Stimulated activated memory B cell treated with anti-CD40 and anti-IgM and Interleukin-4, amounts not matched to agents 10 μg/mL and 1 μg/mL and 100 μg/mL, for 72 hours (primary cell): ENCODE results near the gene PDLIM4.

ENCODE experiments used
- ATAC-seq: fragments of 150-1000 bp; cut with Tn5 transposase; 2 replicates; pipeline ENCODE4 v1.10.0; 2021
- H3K27ac Mint-ChIP-seq: one replicate; pipeline ENCODE4 v1.8.0; 2022; ENCODE audit warnings: mild to moderate bottlenecking, mixed read lengths
- H3K27me3 Mint-ChIP-seq: one replicate; pipeline ENCODE4 v1.8.0; 2022; ENCODE audit warnings: mixed read lengths
- H3K36me3 Mint-ChIP-seq: one replicate; pipeline ENCODE4 v1.8.0; 2022; ENCODE audit warnings: mixed read lengths
- H3K4me1 Mint-ChIP-seq: one replicate; pipeline ENCODE4 v1.8.0; 2022; ENCODE audit warnings: mixed read lengths
- H3K4me3 Mint-ChIP-seq: one replicate; pipeline ENCODE4 v1.8.0; 2022; ENCODE audit warnings: mild to moderate bottlenecking, moderate library complexity, mixed read lengths
- H3K9me3 Mint-ChIP-seq: one replicate; pipeline ENCODE4 v1.8.0; 2022; ENCODE audit warnings: mixed read lengths

PDLIM4 gene

DNA sequence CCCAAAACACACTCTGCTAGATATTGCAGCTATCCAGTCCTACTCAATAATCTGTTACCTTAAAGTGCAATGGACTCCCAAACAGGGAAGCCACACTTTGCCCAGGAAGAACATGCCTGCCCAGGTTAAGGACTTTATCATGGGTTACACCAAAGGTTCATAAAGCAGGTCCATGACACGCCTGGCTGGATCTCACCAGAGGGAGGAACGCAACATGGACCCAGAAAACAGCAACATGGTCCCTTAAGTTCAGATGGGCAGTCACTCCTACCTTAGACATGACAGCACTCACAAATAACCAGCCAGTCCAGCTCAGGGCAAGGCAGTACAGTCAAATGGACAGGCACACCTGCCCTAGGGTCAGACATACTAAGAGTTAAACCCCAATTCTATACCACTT, 33.6 kb upstream of the PDLIM4 start:
- Mint-ChIP-seq H3K36me3 (no peaks in the 10 kb centered on the region), H3K4me3 (no peak overlapping the region), H3K27me3 (peaks cover 20% of the 10 kb centered on the region), H3K9me3 (no peaks in the 10 kb centered on the region), H3K4me1 (peaks cover 21% of the 10 kb centered on the region), H3K27ac (no peak overlapping the region)
- no peak for ATAC-seq

DNA sequence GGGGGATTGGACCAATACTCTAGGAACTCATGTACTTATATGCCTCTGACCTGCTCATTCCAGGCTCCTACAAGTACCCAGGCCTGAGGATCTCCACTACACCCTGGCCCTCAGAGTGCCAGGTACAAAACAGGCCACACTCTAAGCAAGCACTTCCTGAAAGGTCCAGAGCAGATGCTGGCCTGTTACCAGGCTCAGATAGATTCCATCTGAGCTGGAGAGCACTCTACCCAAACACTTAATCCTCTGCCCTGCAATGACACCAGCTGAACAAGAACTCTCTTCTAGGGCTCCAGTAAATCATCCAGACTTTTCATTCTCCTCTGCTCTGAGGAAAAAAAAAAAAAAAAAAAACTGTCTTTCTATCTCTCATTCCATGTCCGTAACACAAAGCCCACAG, 32.8 kb upstream of the PDLIM4 start:
- H3K27ac Mint-ChIP-seq: no peak overlapping the region
- no peaks in the 10 kb centered on the region for H3K36me3 Mint-ChIP-seq
- no peak overlapping the region for H3K4me3 Mint-ChIP-seq
- H3K9me3 Mint-ChIP-seq: no peaks in the 10 kb centered on the region
- H3K4me1 Mint-ChIP-seq: peaks cover 30% of the 10 kb centered on the region
- H3K27me3 Mint-ChIP-seq: peaks cover 27% of the 10 kb centered on the region
- ATAC-seq: no peak

DNA sequence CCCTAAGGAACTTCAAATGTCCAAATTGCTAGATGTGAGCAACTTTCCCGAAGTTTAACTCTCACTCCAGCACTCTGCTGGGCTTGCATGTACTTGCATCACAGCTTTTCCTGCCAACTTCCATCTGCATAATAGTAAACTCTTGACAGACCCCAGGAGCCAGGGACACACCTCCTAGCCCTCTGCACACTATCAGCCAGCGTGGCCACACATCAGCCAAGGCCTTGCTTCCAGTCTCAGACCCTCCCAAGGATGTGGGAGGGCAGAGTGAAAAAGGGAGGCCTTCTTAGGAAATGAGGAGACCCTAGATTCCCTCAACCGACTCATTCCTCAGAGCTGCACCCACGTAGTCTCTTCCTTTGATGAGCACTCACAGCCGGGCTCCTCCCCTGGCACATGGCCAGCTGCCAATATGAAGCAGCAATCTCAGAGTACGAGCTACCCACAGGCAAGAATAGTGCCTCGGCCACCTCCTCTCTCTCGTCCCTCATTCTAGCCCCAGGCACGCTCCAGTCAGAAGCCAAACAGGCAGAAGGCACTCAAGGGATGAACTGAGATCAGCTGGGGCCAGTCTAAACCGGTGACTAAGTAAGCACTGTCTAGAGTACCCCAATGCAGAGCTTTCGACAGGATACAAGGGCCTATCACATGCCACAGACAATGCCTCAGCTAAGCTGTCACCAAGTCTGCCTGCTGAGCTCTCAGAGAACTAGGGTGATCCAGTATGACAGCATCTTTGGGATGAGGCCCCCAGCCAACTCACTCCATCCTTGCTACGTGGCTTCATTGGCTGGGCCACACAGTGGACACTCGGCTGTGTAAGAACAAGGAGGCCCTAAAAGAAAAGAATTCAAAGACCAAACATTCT, 32.1 kb upstream of the PDLIM4 start:
- H3K27me3 Mint-ChIP-seq: peaks cover 27% of the 10 kb centered on the region
- H3K4me1 Mint-ChIP-seq: peaks cover 35% of the 10 kb centered on the region
- no peak overlapping the region for H3K27ac Mint-ChIP-seq
- no peak for ATAC-seq
- H3K36me3 Mint-ChIP-seq: no peaks in the 10 kb centered on the region
- H3K4me3 Mint-ChIP-seq: no peak overlapping the region
- no peaks in the 10 kb centered on the region for H3K9me3 Mint-ChIP-seq

DNA sequence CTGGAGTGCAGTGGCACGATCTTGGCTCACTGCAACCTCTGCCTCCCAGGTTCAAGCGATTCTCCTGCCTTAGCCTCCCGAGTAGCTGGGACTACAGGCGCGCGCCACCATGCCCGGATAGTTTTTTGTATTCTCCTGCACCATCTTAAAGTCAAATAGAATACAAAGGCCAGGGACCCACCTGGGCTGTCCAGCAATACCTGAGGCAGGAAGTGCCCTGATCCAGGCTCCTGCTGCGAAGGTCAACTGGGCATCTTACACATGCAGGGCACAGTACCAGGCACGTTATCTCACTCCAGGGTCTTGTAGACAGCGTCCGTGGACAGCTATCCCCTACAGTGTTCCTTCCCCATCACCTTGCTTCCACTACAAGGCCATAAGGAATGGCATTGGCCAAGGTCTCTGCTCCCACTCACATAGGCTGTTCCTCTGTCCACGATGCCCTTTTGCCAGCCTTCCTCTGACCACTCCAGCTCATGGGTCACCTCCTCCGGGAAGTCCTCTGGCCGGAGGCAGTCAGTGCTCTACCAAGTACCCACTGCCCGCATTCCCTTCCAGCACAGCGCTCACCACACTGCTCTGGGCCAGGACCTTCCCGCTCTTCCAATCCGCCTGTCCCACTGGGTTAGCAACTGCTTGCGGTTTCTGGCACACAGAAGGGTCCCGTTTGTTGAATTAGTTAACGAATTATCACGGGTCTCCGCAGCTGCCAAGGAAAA, 30.8 kb upstream of the PDLIM4 start:
- Mint-ChIP-seq H3K27ac (no peak overlapping the region), H3K9me3 (no peaks in the 10 kb centered on the region), H3K36me3 (no peaks in the 10 kb centered on the region), H3K4me3 (peak overlapping the region; percentile 38), H3K27me3 (peaks cover 27% of the 10 kb centered on the region), H3K4me1 (peaks cover 41% of the 10 kb centered on the region)
- ATAC-seq: no peak

DNA sequence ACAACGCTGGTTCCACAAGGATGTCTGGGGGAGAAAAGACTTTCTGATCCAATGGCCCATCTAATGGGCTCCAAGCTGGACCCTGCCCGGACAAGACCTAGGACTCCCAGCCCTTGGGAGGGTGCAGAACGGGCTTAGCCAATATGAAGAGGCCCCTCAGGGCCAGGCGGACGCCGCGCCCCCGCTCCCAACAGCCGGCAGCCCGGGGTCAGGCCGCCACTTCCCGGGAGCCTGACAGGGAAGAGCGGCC, 30.3 kb upstream of the PDLIM4 start:
- no peak overlapping the region for H3K27ac Mint-ChIP-seq
- no peaks in the 10 kb centered on the region for H3K9me3 Mint-ChIP-seq
- no peaks in the 10 kb centered on the region for H3K36me3 Mint-ChIP-seq
- H3K27me3 Mint-ChIP-seq: peaks cover 27% of the 10 kb centered on the region
- ATAC-seq: no peak
- H3K4me1 Mint-ChIP-seq: peaks cover 39% of the 10 kb centered on the region
- peak overlapping the region; percentile 38 for H3K4me3 Mint-ChIP-seq

DNA sequence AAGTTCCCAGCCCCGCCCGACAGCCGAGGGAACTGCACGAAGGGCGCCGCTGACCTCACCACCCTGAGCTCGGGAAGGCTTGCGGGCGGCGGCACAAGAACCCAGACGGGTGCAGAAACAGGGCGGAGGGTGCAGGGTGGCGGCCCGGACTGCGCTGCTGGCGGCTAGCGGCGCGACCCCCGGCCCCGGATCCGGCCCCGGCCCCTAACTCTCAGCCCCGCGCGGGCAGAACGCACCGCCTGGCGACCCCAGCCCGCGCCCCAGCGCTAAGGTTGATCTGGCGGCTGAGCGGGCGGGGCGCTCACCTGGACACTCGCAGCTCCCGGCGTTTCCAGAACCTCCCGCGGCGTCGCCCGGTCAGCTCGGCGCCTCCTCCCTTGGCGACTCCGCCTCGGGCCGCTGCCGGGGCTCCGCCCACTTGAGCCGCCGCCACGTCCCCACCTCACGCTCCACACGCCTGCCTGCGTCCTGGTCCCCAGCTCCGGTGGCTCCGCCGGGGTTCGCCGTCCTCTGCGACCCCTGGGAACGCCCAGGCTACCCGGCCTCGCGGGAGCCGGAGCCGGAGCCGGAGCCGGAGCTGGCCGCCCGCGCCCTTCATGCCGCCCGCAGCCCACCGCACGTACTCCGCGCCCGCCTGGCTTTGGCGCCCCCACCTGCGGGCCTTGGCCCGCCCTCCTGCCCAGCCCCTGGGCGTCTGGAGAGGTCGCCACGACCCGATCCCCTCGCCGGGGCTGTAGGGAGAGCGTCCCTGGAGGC, 29.8 kb upstream of the PDLIM4 start, which contains the start of gene P4HA2:
Gene P4HA2 (minus strand): TSS at position 369 of the 756 bp plus-strand sequence. CDS start 9,227 bp downstream, outside the sequence.
- Mint-ChIP-seq H3K4me1 (peaks cover 34% of the 10 kb centered on the region), H3K9me3 (no peaks in the 10 kb centered on the region), H3K4me3 (peak within 1 kb of the TSS; percentile 63), H3K27me3 (peaks cover 27% of the 10 kb centered on the region), H3K36me3 (no peaks in the 10 kb centered on the region), H3K27ac (no peak within 1 kb of the TSS)
- ATAC-seq: peak; percentile 84

DNA sequence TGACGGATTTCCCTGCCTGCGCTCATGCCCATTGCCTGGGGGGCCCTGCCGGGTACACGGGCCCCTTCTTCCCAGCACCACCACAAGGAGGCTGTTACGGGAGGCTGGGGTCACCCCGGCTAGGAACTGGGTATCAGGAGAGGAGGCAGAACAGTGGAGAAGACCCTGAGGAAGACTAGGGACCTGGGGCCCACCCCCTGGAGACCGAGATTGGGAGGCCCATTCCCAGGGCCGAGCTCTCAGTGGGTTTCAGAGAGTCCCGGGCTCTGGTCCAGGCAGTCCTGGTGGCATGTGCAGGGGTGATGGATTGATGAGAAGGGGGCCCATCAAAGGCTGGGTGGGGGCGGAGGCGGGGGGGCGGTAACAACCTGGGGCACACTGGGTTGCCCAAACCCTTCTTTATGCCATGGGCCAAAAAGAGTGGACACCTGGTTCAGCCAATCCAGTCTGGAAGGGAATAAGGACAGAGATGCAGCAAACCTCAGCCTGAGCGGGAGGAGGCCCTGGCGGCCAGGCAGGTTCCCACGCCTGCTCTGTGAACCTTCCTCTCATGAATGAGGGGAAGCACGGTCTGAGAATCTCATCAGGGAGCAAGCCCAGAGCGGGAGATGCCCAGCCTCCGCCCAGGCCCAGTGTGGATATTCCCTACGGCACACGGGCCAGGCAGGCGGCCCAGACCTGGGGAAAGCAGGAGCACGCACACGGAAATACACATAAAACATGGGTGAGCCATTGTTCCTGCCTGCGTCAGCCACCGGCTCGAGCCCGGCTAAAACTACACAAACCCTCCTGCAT, 29.1 kb upstream of the PDLIM4 start:
- Mint-ChIP-seq H3K4me1 (peaks cover 26% of the 10 kb centered on the region), H3K4me3 (peak overlapping the region; percentile 63), H3K27ac (peak overlapping the region; percentile 4), H3K36me3 (no peaks in the 10 kb centered on the region), H3K27me3 (peaks cover 27% of the 10 kb centered on the region), H3K9me3 (no peaks in the 10 kb centered on the region)
- ATAC-seq: no peak

DNA sequence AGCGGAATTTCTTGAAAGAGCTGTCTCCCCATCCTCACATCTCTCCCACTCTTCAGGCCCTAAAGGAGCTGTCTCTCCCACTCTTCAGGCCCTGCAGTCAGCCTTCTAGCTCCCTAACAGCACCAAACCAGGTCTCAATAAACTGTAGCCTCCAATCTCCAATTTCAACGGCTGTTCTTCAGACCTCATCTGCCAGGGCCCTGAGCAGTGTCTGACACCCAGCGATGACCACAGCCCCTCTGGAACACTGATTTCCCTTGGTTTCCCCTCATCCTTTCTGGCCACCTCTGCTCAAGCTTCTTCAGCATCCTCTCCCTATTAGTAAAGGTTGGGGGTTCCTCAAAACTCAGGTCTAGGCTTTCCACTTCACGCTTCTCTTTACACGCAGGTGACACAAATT, 28.3 kb upstream of the PDLIM4 start:
- Mint-ChIP-seq H3K27me3 (peaks cover 27% of the 10 kb centered on the region), H3K36me3 (no peaks in the 10 kb centered on the region), H3K4me3 (peak overlapping the region; percentile 5), H3K27ac (peak overlapping the region; percentile 4), H3K9me3 (no peaks in the 10 kb centered on the region), H3K4me1 (peaks cover 22% of the 10 kb centered on the region)
- no peak for ATAC-seq

DNA sequence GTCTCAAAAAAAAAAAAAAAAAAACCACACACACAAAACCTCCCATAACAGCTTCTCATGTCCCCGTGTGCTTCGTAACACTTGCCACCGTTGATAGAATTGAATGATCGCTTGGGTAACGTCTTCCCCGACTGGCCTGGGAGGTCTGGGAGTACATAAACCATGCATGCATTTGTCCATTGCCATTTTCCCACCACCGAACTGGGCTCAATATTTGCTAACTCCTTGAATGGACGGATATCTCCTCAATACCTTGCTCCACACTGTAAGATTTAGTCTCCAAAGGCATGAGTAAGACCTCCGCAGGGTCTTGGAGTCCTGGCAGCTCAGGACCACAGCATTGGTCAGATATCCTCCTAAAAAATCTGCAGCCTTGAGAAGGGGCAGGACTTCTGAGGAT, 26.6 kb upstream of the PDLIM4 start:
- peak overlapping the region; percentile 45 for H3K27ac Mint-ChIP-seq
- peaks cover 22% of the 10 kb centered on the region for H3K4me1 Mint-ChIP-seq

DNA sequence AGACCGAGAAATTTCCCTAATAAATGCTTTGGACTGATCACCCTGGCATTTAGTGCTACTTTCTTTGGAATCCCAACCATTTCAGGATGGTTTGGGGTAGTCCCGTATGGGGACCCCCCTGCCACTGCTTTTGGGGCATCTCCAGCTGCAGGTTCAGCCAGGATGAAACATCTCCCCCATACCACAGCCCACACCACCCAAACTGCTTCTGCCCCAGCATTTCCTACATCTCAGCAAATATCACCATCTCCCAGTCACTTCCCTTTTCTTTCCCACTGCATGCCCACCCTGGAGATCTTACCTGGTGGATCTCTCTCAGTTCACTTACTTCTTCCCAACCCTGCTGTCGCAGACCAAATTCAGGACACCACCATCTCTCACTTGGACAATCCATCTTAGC, 25.0 kb upstream of the PDLIM4 start:
- Mint-ChIP-seq H3K36me3 (no peaks in the 10 kb centered on the region), H3K27me3 (peaks cover 9% of the 10 kb centered on the region), H3K4me3 (no peak overlapping the region), H3K4me1 (peaks cover 22% of the 10 kb centered on the region), H3K27ac (no peak overlapping the region), H3K9me3 (no peaks in the 10 kb centered on the region)
- ATAC-seq: no peak

More for the DNA sequence above, 26.6 kb upstream of the PDLIM4 start:
- no peaks in the 10 kb centered on the region for H3K36me3 Mint-ChIP-seq
- H3K27me3 Mint-ChIP-seq: peaks cover 18% of the 10 kb centered on the region
- no peak overlapping the region for H3K4me3 Mint-ChIP-seq
- ATAC-seq: no peak
- H3K9me3 Mint-ChIP-seq: no peaks in the 10 kb centered on the region

DNA sequence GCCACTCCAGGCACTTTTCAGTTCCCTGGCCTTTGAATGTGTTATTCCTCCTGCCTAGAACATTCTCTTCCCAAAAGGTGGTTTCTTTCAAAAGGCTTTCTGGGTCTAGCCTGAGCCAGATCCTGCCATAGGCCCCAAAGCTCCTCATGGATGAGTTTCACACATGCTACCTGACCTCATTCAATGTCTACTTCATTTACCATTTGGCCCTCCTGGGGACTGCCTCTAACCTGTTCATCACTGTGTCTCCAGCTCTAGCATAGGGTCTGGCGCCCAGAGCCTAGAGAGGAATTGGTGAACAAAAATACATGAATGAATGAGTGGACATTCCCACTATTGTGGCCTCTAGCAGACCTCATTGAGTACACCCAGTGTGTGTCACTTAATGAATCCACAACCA, 24.4 kb upstream of the PDLIM4 start:
- no peaks in the 10 kb centered on the region for H3K36me3 Mint-ChIP-seq
- H3K27me3 Mint-ChIP-seq: peaks cover 9% of the 10 kb centered on the region
- ATAC-seq: no peak
- H3K4me1 Mint-ChIP-seq: peaks cover 22% of the 10 kb centered on the region
- H3K4me3 Mint-ChIP-seq: no peak overlapping the region
- no peaks in the 10 kb centered on the region for H3K9me3 Mint-ChIP-seq
- no peak overlapping the region for H3K27ac Mint-ChIP-seq

DNA sequence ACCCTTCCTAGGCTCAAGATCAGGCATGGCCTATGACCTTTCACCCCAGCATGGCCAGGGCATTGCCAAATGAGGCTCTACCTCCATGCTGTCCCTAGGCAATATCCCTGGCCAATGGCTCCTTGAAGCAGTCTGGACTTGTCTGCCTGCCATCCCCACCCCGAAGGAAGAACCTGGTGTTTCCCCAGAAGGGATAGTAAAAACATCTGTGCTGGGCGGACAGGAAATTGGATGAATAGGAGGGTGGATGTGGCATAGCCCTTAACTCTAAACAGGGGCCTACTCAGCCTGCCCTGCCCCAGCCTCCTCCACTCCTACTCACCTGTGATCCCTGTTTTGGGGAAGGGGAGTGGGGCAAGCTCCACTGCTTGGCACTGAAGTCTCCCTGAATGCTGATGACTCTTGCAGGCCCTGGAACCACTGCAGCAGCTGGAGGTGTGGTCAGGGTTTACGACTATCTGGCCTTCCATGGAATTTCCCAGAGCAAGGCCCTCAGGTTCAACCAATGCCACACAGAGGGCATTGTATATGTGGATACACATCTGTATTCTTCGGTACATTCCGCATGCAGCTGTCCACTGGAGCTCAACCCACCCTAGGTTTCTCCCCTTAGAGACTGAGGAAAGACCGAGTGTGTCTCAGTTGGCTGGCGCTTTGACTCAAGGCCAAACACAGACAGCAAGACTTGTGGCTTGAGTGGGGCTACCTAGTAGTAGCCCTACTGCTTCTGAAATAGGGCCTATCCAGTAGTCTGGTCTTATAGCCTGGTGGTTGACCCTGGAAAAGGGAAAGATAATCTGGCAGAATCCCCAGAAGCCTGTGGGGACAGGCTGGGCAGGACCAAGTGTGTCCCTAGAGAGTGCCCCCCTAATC, 23.4 kb upstream of the PDLIM4 start:
- H3K9me3 Mint-ChIP-seq: no peaks in the 10 kb centered on the region
- H3K27ac Mint-ChIP-seq: no peak overlapping the region
- H3K4me1 Mint-ChIP-seq: peaks cover 18% of the 10 kb centered on the region
- ATAC-seq: no peak
- no peak overlapping the region for H3K4me3 Mint-ChIP-seq
- no peaks in the 10 kb centered on the region for H3K36me3 Mint-ChIP-seq
- H3K27me3 Mint-ChIP-seq: peaks cover 5% of the 10 kb centered on the region

DNA sequence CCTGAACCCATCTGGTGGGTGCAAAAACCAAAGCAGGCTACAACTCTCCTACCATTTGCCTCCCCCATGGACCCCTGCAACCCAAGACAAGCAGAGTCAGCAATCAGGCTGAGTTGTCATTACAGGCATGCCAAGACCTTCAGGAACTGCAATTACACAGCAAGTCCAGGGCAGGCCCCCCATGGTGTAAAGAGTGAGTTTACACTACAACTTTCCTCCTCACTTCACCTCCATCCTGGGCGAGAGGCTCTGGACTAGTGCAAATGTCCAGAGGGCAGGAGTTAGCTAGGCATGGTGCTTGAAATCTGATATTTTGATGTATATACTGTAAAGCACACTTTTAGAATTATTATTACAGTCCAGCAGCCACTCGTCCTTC, 22.8 kb upstream of the PDLIM4 start:
- Mint-ChIP-seq H3K4me1 (peaks cover 12% of the 10 kb centered on the region), H3K4me3 (no peak overlapping the region), H3K36me3 (no peaks in the 10 kb centered on the region), H3K27me3 (no peaks in the 10 kb centered on the region), H3K27ac (no peak overlapping the region), H3K9me3 (no peaks in the 10 kb centered on the region)
- no peak for ATAC-seq

DNA sequence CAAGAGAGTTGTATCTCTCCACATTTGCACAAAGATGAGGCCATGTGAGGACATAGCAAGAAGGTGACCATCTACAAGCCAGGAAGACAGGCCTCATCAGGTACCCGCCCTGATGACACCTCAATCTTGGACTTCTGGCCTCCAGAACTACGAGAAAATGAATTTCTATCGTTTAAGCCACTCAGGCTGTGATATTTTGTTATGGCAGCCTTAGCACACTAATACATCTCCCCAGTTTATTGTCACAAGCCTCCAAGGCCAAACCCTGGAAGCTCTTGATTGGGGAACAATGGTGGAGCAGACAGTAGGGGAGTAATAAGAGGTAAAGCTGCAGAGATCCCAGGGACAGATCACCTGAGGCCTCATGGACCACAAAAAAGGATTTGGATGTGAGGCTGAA, 22.2 kb upstream of the PDLIM4 start:
- H3K9me3 Mint-ChIP-seq: no peaks in the 10 kb centered on the region
- H3K27ac Mint-ChIP-seq: no peak overlapping the region
- H3K4me3 Mint-ChIP-seq: no peak overlapping the region
- H3K27me3 Mint-ChIP-seq: no peaks in the 10 kb centered on the region
- H3K36me3 Mint-ChIP-seq: no peaks in the 10 kb centered on the region
- ATAC-seq: no peak
- peaks cover 7% of the 10 kb centered on the region for H3K4me1 Mint-ChIP-seq
